SK-N-SH treated with all-trans-retinoic acid at 6 μM for 48 hours (cell line): ENCODE data around the gene GC.

ENCODE experiments used
- ATAC-seq: fragments of 200-7000 bp; cut with Tn5 transposase; 3 replicates; pipeline ENCODE4 v1.9.1; 2020; ENCODE audit warnings: mild to moderate bottlenecking, moderate library complexity
- ARNTL ChIP-seq: fragments of 450-650 bp; formaldehyde crosslinking; IDR thresholded peaks from 2 replicates; pipeline ENCODE4 v1.5.0; 2020; ENCODE audit warnings: low read depth, mild to moderate bottlenecking, moderate library complexity, borderline replicate concordance
- CSDC2 ChIP-seq: fragments of 250-450 bp; sonication (Bioruptor Pico); IDR thresholded peaks from 2 replicates; pipeline ENCODE4 v1.5.0; 2020; ENCODE audit warnings: mild to moderate bottlenecking, moderate library complexity
- ESRRG ChIP-seq: fragments of 250-450 bp; sonication (Bioruptor Pico); IDR thresholded peaks from 2 replicates; pipeline ENCODE4 v1.6.1; 2021; ENCODE audit warnings: mild to moderate bottlenecking
- GLIS3 ChIP-seq: fragments of 250-450 bp; sonication (Bioruptor Pico); IDR thresholded peaks from 2 replicates; pipeline ENCODE4 v1.5.0; 2020; ENCODE audit warnings: mild to moderate bottlenecking, moderate library complexity
- ISL1 ChIP-seq: fragments of 250-450 bp; sonication (Bioruptor Pico); IDR thresholded peaks from 2 replicates; pipeline ENCODE4 v2.1.2; 2022; ENCODE audit warnings: mild to moderate bottlenecking, moderate library complexity
- OSR1 ChIP-seq: fragments of 250-450 bp; sonication (Bioruptor Pico); IDR thresholded peaks from 2 replicates; pipeline ENCODE4 v1.8.0; 2022; ENCODE audit warnings: moderate library complexity, mild to moderate bottlenecking, inconsistent platforms
- PPARA ChIP-seq: fragments of 250-450 bp; sonication (Bioruptor Pico); IDR thresholded peaks from 2 replicates; pipeline ENCODE4 v1.5.0; 2020; ENCODE audit warnings: mild to moderate bottlenecking, borderline replicate concordance
- RARB ChIP-seq: fragments of 250-450 bp; sonication (Bioruptor Pico); IDR thresholded peaks from 2 replicates; pipeline ENCODE4 v1.8.0; 2021; ENCODE audit warnings: mild to moderate bottlenecking, moderate library complexity
- SNAI2 ChIP-seq: fragments of 250-450 bp; sonication (Bioruptor Pico); IDR thresholded peaks from 2 replicates; pipeline ENCODE4 v1.5.0; 2020; ENCODE audit warnings: mild to moderate bottlenecking, moderate library complexity
- TCF4 ChIP-seq: fragments of 250-450 bp; sonication (Bioruptor Pico); IDR thresholded peaks from 2 replicates; pipeline ENCODE4 v1.8.0; 2021; ENCODE audit warnings: mild to moderate bottlenecking, moderate library complexity, borderline replicate concordance
- ZC3H10 ChIP-seq: fragments of 250-450 bp; sonication (Bioruptor Pico); IDR thresholded peaks from 2 replicates; pipeline ENCODE4 v1.5.1; 2021; ENCODE audit warnings: mild to moderate bottlenecking, moderate library complexity
- ZFP3 ChIP-seq: fragments of 250-450 bp; sonication (Bioruptor Pico); IDR thresholded peaks from 2 replicates; pipeline ENCODE4 v1.5.0; 2020; ENCODE audit warnings: mild to moderate bottlenecking, moderate library complexity
- ZFP30 ChIP-seq: fragments of 450-650 bp; formaldehyde crosslinking; IDR thresholded peaks from 2 replicates; pipeline ENCODE4 v1.5.0; 2022; ENCODE audit warnings: mild to moderate bottlenecking, moderate library complexity
- ZNF565 ChIP-seq: fragments of 450-650 bp; formaldehyde crosslinking; conservative IDR thresholded peaks from 2 replicates; pipeline ENCODE4 v1.5.0; 2020; ENCODE audit warnings: low read depth, mild to moderate bottlenecking, moderate library complexity
- ZNF70 ChIP-seq: fragments of 450-650 bp; formaldehyde crosslinking; IDR thresholded peaks from 2 replicates; pipeline ENCODE4 v1.5.0; 2020; ENCODE audit warnings: mild to moderate bottlenecking, moderate library complexity
- ZNF8 ChIP-seq: fragments of 450-650 bp; formaldehyde crosslinking; IDR thresholded peaks from 2 replicates; pipeline ENCODE4 v1.5.0; 2020; ENCODE audit warnings: mild to moderate bottlenecking, moderate library complexity
- TF ChIP-seq, protein P1 (sequence below): fragments of 250-450 bp; sonication (Bioruptor Pico); IDR thresholded peaks from 2 replicates; pipeline ENCODE4 v1.5.1; 2021; ENCODE audit warnings: mild to moderate bottlenecking, moderate library complexity
- TF ChIP-seq, protein P2 (sequence below): fragments of 250-450 bp; sonication (Bioruptor Pico); IDR thresholded peaks from 2 replicates; pipeline ENCODE4 v1.5.1; 2020; ENCODE audit warnings: low read depth, mild to moderate bottlenecking, moderate library complexity
- TF ChIP-seq, protein P3 (sequence below): fragments of 250-450 bp; sonication (Bioruptor Pico); IDR thresholded peaks from 2 replicates; pipeline ENCODE4 v1.8.0; 2021; ENCODE audit warnings: low read depth, mild to moderate bottlenecking, moderate library complexity, borderline replicate concordance
- TF ChIP-seq, protein P4 (sequence below): fragments of 250-450 bp; sonication (Bioruptor Pico); IDR thresholded peaks from 2 replicates; pipeline ENCODE4 v1.5.0; 2020; ENCODE audit warnings: mild to moderate bottlenecking, moderate library complexity
- TF ChIP-seq, protein P5 (sequence below): fragments of 250-450 bp; sonication (Bioruptor Pico); IDR thresholded peaks from 2 replicates; pipeline ENCODE4 v1.8.0; 2020; ENCODE audit warnings: mild to moderate bottlenecking, moderate library complexity, borderline replicate concordance

The GC gene

DNA sequence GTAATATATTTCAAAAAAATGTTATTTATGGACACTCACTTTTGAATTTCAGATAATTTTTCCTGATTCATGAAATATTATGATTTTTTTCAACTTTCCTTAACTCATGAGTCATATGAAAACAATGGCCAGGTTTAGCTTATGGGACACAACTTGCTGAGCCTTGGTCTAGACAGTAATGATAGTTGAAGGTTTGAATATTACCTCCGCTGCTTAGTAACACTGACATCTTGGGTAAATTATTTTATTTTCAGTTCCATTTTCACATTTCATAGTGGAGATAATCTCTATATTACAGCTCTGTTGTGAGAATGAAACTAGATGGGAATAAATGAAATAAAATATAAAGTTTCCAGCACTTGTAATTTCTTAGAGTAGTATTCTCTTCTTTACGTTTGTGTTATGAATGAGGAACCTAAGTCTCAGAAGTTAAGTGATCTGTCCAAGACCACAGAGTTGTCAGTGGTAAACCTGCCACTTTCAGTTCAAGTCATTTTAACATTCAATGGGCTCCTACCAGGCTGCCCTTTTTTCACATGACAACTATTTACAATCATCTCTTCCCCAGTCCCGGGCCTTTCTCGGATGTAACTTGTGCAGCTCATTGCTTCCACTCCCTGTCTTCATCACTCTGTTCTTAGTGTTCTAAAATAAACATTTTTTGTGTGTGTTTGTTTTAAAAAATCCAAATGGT is 46.8 kb upstream of the GC start:
- ATAC-seq: no peak
- TF ChIP-seq ARNTL (no peak), ZNF8 (CRISPR knock-in tag) (no peak), TCF4 (CRISPR knock-in tag) (no peak), RARB (no peak), ZNF565 (CRISPR knock-in tag) (no peak), SNAI2 (CRISPR knock-in tag) (no peak), ZC3H10 (no peak), ISL1 (CRISPR knock-in tag) (no peak), OSR1 (CRISPR knock-in tag) (no peak), ZFP3 (CRISPR knock-in tag) (no peak), ZNF70 (CRISPR knock-in tag) (no peak)
- TF ChIP-seq, protein P1, sequence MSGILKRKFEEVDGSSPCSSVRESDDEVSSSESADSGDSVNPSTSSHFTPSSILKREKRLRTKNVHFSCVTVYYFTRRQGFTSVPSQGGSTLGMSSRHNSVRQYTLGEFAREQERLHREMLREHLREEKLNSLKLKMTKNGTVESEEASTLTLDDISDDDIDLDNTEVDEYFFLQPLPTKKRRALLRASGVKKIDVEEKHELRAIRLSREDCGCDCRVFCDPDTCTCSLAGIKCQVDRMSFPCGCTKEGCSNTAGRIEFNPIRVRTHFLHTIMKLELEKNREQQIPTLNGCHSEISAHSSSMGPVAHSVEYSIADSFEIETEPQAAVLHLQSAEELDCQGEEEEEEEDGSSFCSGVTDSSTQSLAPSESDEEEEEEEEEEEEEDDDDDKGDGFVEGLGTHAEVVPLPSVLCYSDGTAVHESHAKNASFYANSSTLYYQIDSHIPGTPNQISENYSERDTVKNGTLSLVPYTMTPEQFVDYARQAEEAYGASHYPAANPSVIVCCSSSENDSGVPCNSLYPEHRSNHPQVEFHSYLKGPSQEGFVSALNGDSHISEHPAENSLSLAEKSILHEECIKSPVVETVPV (CRISPR knock-in tag): no peak
- TF ChIP-seq, protein P2, sequence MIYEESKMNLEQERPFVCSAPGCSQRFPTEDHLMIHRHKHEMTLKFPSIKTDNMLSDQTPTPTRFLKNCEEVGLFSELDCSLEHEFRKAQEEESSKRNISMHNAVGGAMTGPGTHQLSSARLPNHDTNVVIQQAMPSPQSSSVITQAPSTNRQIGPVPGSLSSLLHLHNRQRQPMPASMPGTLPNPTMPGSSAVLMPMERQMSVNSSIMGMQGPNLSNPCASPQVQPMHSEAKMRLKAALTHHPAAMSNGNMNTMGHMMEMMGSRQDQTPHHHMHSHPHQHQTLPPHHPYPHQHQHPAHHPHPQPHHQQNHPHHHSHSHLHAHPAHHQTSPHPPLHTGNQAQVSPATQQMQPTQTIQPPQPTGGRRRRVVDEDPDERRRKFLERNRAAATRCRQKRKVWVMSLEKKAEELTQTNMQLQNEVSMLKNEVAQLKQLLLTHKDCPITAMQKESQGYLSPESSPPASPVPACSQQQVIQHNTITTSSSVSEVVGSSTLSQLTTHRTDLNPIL (CRISPR knock-in tag): no peak
- TF ChIP-seq, protein P3, sequence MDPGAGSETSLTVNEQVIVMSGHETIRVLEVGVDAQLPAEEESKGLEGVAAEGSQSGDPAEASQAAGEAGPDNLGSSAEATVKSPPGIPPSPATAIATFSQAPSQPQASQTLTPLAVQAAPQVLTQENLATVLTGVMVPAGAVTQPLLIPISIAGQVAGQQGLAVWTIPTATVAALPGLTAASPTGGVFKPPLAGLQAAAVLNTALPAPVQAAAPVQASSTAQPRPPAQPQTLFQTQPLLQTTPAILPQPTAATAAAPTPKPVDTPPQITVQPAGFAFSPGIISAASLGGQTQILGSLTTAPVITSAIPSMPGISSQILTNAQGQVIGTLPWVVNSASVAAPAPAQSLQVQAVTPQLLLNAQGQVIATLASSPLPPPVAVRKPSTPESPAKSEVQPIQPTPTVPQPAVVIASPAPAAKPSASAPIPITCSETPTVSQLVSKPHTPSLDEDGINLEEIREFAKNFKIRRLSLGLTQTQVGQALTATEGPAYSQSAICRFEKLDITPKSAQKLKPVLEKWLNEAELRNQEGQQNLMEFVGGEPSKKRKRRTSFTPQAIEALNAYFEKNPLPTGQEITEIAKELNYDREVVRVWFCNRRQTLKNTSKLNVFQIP (CRISPR knock-in tag): no peak
- TF ChIP-seq, protein P4, sequence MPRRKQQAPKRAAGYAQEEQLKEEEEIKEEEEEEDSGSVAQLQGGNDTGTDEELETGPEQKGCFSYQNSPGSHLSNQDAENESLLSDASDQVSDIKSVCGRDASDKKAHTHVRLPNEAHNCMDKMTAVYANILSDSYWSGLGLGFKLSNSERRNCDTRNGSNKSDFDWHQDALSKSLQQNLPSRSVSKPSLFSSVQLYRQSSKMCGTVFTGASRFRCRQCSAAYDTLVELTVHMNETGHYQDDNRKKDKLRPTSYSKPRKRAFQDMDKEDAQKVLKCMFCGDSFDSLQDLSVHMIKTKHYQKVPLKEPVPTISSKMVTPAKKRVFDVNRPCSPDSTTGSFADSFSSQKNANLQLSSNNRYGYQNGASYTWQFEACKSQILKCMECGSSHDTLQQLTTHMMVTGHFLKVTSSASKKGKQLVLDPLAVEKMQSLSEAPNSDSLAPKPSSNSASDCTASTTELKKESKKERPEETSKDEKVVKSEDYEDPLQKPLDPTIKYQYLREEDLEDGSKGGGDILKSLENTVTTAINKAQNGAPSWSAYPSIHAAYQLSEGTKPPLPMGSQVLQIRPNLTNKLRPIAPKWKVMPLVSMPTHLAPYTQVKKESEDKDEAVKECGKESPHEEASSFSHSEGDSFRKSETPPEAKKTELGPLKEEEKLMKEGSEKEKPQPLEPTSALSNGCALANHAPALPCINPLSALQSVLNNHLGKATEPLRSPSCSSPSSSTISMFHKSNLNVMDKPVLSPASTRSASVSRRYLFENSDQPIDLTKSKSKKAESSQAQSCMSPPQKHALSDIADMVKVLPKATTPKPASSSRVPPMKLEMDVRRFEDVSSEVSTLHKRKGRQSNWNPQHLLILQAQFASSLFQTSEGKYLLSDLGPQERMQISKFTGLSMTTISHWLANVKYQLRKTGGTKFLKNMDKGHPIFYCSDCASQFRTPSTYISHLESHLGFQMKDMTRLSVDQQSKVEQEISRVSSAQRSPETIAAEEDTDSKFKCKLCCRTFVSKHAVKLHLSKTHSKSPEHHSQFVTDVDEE (CRISPR knock-in tag): no peak
- TF ChIP-seq, protein P5, sequence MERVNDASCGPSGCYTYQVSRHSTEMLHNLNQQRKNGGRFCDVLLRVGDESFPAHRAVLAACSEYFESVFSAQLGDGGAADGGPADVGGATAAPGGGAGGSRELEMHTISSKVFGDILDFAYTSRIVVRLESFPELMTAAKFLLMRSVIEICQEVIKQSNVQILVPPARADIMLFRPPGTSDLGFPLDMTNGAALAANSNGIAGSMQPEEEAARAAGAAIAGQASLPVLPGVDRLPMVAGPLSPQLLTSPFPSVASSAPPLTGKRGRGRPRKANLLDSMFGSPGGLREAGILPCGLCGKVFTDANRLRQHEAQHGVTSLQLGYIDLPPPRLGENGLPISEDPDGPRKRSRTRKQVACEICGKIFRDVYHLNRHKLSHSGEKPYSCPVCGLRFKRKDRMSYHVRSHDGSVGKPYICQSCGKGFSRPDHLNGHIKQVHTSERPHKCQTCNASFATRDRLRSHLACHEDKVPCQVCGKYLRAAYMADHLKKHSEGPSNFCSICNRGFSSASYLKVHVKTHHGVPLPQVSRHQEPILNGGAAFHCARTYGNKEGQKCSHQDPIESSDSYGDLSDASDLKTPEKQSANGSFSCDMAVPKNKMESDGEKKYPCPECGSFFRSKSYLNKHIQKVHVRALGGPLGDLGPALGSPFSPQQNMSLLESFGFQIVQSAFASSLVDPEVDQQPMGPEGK (CRISPR knock-in tag): no peak

DNA sequence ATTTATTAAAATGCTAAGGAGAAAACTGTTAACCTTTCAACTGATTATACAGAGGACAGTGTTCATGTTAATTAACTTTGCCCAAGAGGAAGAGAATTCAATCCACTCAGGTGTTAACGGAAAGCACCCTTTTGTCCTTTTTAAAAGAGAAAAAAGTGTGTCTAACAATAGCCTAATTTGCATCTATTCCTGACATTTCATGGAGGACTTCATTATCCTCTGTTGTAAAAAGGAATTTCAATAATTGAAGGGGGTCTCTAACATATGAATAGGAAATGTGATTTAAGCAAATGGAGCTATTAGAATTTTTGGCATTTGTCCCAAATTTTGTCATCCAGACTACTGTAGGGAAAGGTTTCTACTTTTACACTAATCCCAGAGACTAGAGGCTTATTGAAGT is 44.6 kb upstream of the GC start:
- TF ChIP-seq TCF4 (CRISPR knock-in tag): no peak
- no peak for TF ChIP-seq ZFP30
- no peak for ATAC-seq

DNA sequence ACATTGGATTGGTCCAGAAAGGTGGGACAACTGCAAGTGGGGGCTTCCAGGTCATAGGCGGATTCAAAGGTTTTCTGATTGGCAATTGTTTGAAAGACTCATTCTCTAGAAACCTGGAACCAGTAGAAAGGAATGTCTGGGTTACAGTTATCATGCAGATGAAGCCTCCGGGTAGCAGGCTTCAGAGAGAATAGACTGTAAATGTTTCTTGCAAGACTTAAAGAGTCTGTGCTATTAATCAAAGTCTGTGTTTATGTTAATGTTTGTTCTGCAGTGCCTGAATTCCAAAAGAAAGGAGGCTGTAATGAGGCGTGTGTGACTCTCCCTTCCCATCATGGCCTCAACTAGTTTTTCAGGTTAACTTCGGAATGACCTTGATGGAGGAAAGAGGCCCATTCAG is 43.9 kb upstream of the GC start:
- TF ChIP-seq OSR1 (CRISPR knock-in tag) (no peak), RARB (no peak), SNAI2 (CRISPR knock-in tag) (no peak), ARNTL (no peak), ESRRG (CRISPR knock-in tag) (no peak), GLIS3 (CRISPR knock-in tag) (no peak), ZC3H10 (no peak), CSDC2 (no peak), ZFP30 (no peak), PPARA (CRISPR knock-in tag) (no peak)
- TF ChIP-seq, protein P2 (CRISPR knock-in tag): no peak
- TF ChIP-seq, protein P5 (CRISPR knock-in tag): no peak
- no peak for ATAC-seq
